GM19438 (cell line): ENCODE measurements around the gene GINS2.

Source experiments
- ATAC-seq: cut with Tn5 transposase; IDR thresholded peaks from one replicate; pipeline ENCODE4 v1.9.1; 2021; ENCODE audit warnings: low read depth; ENCODE audit not compliant: unreplicated experiment

The GINS2 gene

DNA sequence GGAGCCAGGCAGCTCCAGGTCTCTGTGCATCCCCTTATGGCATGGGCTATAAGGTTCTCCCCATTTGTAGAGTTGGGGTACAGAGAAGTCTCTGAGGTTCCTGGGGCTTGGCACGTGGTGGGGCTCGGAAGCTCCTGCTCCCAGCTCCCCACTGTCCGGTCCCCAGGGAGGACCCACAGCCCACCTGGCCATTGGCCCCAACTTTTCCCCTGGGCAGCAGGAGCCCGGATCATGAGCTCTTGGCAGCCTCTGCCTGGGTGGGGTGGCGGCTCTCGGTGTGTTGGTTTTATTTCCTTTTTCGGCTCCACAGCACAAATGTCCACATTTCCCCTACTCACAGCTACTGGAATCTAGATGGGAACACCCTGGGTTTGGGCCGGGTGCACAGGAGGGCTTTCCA, 45.1 kb downstream of the GINS2 start:
- ATAC-seq, result no peak

- ATAC-seq, result no peak
These were observed 45.9 kb downstream of the GINS2 start for GRCh38 chr16:85642762-85643358.

GRCh38 chr16:85641776-85642176, 47.0 kb downstream of the GINS2 start:
- no peak for ATAC-seq

GRCh38 chr16:85641305-85641704, 47.4 kb downstream of the GINS2 start:
- no peak for ATAC-seq

DNA sequence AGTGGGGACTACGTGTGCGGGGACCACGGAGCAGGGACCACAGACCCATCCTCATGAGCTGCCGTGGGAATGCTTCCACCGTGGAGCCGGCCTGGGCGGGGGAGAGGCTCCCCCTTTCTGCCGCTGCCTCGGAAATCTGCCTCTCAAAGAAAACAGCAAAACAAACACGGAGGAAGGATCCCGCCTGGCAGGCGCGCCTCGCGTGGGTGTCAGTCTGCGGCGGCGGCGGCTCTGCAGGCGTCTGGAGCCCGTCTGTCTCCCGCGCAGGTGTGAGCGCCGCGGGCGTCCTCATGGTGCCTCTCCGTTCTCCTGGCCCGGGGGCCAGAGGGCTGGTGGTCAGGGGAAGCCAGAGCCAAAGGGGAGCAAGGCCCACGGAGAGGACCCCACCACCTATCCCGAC, 48.2 kb downstream of the GINS2 start:
- no peak for ATAC-seq

DNA sequence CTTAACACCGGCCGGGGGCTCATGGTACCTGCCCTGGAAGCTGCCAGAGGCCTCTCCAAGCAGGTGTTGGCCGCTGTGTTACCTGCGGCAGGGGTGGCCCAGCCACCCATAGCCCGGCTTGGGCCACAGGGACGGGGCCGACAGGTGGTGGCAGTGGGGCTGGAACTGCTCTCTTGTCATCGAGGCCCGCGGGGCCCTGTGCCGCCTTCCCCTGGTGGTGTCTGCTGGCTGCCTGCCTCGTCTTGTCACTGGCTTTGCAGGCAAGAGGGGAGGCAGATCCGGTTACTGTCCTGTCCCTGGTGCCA, 48.5 kb downstream of the GINS2 start:
- ATAC-seq, result no peak

- ATAC-seq, result no peak
These were observed 49.1 kb downstream of the GINS2 start for GRCh38 chr16:85639529-85640253.

GRCh38 chr16:85638695-85639409, 49.9 kb downstream of the GINS2 start:
- ATAC-seq, result no peak

DNA sequence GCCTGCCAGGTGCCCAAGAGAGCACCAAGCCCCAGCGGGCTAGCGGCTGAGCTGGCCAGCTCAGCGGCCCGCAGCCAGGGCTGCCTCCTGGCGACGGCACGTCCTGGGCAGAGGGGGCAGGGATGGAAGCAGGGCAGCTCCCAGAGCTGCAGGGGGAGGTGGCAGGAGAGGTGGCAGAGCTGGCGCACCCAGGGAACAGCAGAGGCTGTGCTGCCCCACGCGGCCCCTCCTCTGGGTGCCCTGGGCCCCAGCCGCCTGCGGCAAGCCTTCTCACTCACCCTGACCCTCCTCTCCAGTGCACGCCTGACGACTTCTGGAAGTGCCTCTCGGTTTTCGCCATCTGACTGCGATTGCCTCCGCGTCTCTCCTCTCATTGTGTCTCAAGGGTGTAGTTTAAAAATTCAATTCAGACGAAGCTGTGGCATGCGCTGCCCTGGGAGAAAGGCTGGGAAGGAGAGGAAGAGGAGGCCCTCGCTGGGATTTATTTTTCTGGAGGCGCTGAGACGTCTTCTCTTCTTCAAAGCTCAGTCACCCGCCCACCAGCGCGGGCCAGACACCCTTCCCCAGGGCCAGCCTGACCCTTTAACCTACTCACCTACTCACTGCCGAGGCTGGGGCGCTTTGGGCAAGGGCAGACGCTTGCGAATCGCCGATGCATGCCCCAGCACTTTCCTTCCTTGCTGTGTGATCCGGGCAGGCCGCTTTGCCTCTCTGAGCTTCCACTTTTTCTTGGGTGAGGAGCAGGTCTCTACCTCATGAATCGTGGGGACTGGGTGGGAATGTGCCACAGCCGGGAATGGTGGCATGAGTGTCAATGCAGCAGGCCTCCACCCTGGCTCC, 50.7 kb downstream of the GINS2 start:
- no peak for ATAC-seq

GRCh38 chr16:85637061-85637807, 51.5 kb downstream of the GINS2 start:
- no peak for ATAC-seq

DNA sequence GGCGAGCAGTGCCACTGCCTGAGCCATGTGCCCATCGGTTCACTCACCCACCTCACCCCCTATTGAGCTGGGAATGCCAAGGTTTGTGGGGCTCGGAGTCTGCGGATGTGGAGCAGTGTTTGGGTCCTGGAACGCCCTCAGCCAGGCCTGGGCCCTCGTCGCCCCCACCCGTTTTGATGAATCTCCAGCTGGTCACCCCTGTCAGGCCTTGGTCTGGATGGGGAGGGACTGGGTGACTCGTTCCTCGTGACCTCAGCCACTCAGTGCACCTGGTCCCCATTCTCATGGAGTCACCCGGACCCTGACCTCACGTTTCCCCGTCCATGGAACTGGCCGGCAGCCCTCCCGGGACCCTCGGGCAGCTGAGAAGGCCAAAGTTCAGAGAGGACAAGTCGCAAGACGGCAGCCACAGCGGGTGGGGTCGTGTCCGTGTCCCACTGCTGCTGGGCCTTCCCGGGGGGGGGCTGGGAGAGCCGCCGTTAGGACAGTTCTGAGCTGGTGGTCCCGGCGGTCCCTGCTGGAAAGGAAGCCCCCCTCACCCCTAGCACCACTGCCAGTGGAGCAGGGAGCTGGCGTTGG, 52.4 kb downstream of the GINS2 start:
- ATAC-seq, result no peak

- ATAC-seq, result no peak
These were observed 53.1 kb downstream of the GINS2 start for GRCh38 chr16:85635545-85636140.

GRCh38 chr16:85634747-85635544, 53.8 kb downstream of the GINS2 start:
- ATAC-seq, result no peak

DNA sequence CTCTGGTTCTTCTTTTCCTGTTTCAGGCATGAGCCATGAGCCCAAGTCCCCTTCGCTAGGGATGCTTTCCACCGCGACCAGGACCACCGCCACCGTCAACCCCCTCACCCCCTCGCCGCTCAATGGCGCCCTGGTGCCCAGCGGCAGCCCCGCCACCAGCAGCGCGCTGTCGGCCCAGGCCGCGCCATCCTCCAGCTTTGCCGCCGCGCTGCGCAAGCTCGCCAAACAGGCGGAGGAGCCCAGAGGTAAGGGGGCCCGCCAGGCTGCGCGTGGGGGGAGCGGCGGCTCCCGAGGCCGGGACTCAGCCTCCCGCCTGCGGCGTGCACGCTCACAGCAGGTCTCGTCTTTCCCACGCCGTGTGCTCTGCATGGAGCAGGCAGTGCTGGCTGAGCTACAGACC, 54.9 kb downstream of the GINS2 start:
- no peak for ATAC-seq

DNA sequence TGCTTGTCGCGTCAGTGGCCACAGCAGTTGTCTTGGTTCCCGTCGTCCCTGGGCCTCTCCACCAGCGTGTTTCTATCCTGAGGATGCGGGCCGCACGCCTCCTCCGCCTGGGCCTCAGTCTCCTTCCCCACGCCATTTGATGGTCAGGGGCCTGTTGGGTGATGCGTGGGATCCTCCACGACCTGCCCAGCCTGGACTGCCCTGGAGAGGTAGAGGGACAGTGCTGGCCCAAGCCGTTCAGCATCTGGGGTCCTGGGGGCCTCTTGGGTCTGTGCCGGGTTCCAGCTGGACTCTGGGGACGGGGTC, 55.4 kb downstream of the GINS2 start:
- ATAC-seq, result no peak

DNA sequence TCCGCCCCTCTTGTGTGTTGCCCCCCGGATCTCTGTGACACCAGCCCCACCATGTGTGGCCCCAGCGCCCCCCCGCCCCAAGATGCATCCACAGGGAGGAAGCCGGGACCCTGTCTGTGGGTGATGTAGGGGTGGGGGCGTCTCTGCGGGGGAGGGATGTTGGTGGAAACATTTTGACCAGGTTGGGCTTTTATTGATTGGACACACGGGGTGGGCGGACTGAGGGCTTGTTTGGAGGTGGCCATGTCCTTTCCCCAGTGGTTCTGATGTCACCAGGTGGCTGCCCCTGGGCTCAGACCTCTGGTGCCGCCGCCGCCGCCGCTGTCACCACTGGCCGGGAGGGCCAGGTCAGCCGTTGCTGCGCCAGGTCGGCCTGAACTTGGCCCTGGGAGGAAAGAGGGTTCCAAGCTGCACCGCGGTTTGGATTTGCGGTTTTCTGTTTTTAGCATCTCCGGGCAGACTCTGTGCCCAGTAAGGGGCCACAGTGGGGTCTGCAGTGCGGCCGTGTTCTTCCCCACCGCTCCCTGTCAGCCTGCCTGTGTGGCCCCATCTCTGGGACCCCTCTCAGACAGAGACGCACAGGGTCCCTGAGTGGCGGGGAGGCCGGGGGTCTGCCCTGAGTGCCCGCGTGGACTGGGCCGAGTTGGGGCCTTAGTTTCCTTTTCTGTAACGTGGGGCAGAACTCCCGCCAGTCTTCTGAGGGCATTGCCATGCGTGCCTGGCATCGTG, 55.9 kb downstream of the GINS2 start:
- ATAC-seq, result no peak

DNA sequence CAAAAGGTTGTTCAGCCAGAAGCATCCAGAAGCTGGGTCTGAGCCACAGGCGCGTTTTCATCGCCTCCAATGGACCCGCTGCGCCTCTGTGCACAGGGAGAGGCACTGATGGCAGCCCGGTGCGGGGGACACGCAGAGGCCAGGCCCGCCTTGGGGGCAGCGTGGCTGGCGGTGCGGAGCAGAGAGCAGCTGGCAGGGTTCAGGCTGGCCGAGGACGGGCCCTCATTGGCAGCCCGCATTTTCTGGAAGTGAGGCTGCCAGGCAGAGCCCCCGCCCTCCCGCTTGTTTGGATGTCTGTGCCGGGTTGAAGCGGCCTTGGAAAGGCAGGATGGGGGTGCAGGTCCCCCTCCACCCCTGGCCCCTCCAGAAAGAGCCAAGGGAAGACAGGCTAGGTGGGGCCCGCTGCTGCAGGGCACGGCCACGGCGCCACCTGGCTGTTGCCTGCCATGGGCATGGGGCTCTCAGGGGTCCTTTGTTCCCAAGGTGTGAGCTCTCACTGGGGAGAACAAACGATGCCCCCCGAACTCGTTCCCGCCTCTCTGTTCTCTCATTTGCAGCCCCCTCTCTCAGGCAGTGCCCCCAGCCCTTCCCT, 56.9 kb downstream of the GINS2 start:
- ATAC-seq, result no peak

DNA sequence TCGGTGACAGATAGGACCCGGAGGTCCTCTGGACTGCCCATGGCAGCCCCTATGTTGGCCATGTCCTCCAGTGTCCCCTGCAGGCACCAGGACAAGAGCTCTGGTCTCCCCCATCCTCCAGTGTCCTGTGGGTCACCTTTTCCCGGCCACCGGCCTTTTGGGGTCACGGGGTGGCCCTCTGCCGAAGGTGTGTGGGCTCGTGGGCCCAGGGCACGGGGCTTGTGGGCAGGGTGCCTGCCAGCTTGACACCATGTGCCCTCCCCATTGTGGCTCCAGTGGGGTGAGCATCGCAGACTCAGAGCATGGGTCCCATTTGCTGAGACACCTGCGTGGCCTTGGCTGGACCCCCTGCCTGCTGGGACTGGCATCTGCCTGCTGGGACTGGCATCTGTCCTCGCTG, 57.5 kb downstream of the GINS2 start:
- no peak for ATAC-seq
